HG03095 (cell line): Measurements from ENCODE around the gene MEIS2.

Source experiments
- ATAC-seq: cut with Tn5 transposase; IDR thresholded peaks from one replicate; pipeline ENCODE4 v1.9.1; 2021; ENCODE audit warnings: moderate library complexity; ENCODE audit not compliant: unreplicated experiment

Gene MEIS2

GRCh38 chr15:37077623-37078351 lies 22.6 kb downstream of the MEIS2 start:
- no peak for ATAC-seq

GRCh38 chr15:37076543-37076942 lies 23.8 kb downstream of the MEIS2 start:
- no peak for ATAC-seq

- ATAC-seq: no peak
Measured at GRCh38 chr15:37075777-37076176, 24.6 kb downstream of the MEIS2 start.

- ATAC-seq: no peak
Measured at GRCh38 chr15:37072181-37072580, 28.2 kb downstream of the MEIS2 start.

- no peak for ATAC-seq
Measured at GRCh38 chr15:37071134-37071533, 29.2 kb downstream of the MEIS2 start.

GRCh38 chr15:37070686-37071085 lies 29.7 kb downstream of the MEIS2 start:
- no peak for ATAC-seq

- ATAC-seq: no peak
Measured at GRCh38 chr15:37061996-37062395, 38.4 kb downstream of the MEIS2 start.

GRCh38 chr15:37059086-37059485 lies 41.3 kb downstream of the MEIS2 start:
- ATAC-seq: no peak

GRCh38 chr15:37058316-37058985 lies 41.9 kb downstream of the MEIS2 start:
- no peak for ATAC-seq

- ATAC-seq: no peak
Measured at GRCh38 chr15:37057831-37058230, 42.5 kb downstream of the MEIS2 start.

GRCh38 chr15:37057256-37057655 lies 43.1 kb downstream of the MEIS2 start:
- no peak for ATAC-seq

GRCh38 chr15:37056177-37057121 lies 43.9 kb downstream of the MEIS2 start:
- no peak for ATAC-seq

- ATAC-seq: no peak
Measured at GRCh38 chr15:37055481-37055880, 44.9 kb downstream of the MEIS2 start.

GRCh38 chr15:37054336-37054735 lies 46.0 kb downstream of the MEIS2 start:
- ATAC-seq: no peak

GRCh38 chr15:37053166-37053565 lies 47.2 kb downstream of the MEIS2 start:
- ATAC-seq: no peak

GRCh38 chr15:37050345-37050744 lies 50.0 kb downstream of the MEIS2 start:
- no peak for ATAC-seq

GRCh38 chr15:37046876-37047614 lies 53.3 kb downstream of the MEIS2 start:
- ATAC-seq: no peak

GRCh38 chr15:37045859-37046740 lies 54.2 kb downstream of the MEIS2 start:
- ATAC-seq: no peak

GRCh38 chr15:37044915-37045648 lies 55.3 kb downstream of the MEIS2 start:
- ATAC-seq: no peak
